ENCODE results near the gene CDK5RAP2. TPM values are rescaled to one million over a fixed set of nuclear protein-coding genes. Genes with fewer than 3 reads are reported as not detected.
"Not testable (repeated sequence)": the region's sequence is repeated elsewhere in the genome, so short reads cannot be mapped to it uniquely, and the experiment has no call there.

CDK5RAP2 gene
- total RNA-seq, 1 donor from 2014 or later, result 75.4 TPM

DNA sequence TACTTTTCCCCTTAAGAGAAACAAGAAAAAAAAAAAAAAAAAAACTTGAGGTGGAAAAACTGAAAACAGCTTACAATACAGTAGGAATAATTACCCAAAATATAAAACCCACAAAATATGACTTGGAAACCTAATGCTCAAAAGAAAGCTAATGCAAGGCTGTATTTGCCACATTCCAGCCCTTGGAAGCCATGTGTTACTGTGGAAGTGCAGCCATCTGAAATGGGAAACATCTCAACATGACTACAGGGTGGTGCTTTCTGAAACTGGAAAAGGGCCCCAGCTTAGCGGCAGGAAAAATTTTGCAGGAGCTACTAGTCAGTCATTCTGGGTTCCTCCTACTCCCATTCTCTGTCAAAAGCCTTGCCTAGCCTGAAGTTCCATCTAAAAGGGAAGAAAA lies 20.4 kb downstream of the CDK5RAP2 start:
- DNase-seq (ENCODE audit: missing footprints) (no peak), ATAC-seq (no peak)
- intact Hi-C loops (cut with DNase I), result no loop called here

DNA sequence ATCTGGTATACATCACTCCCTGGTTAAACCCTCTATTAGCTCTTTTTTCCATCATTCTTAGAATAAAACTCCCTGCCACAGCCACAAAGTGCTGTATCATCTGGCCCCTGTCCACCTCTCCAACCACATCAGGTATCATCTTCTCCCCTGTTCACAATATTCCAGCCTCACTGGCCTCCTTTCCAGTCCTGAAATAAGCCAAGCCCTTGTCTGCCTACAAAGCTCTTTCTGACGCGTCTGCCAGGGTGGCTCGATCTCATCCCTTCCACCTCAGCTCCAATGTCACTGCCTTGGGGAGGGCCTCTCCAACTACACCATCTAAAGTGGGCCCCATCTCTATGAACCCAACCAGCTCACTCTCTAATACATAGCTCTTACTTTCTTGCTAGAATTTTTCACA lies 21.5 kb downstream of the CDK5RAP2 start:
- ATAC-seq (no peak), DNase-seq (ENCODE audit: missing footprints) (no peak)
- intact Hi-C loops (cut with DNase I), result no loop called here

DNA sequence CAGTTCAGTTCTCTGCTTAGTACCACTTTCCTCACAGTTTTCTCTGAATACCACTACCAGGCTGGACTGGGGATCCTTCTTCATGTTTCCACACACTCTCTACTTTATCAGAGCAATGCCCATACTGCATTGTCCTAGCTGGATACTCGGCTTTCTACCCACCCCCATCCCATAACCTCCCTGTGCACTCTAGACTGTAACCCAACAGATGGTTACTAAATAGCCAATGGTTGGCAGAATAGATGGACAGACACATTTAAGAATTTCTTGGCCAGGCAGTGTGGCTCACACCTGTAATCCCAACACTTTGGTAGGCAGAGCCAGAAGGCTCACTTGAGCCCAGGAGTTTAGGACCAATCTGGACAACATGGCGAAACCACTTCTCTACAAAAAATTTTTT lies 22.8 kb downstream of the CDK5RAP2 start:
- intact Hi-C loops (cut with DNase I), result no loop called here
- DNase-seq (ENCODE audit: missing footprints) (no peak), ATAC-seq (no peak)

DNA sequence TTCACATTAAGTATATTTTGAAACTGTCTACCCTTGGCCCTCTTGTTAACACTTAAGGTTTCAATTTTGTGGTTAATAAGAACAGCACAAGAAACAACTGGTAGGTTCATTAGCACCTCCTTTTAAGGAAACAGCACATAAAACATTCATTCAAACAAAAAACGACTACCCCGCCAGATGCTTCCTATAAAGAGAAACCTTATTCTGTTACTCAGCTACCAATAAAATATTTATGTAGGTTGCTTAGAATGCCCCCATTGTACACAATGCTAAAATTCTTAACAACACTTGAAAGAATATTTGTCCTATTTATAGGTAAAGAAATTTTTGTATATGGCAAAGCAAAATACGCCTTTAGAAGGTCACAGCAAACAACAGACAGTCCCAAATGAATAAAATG lies 23.2 kb downstream of the CDK5RAP2 start:
- intact Hi-C loops (cut with DNase I), result no loop called here
- ATAC-seq (no peak), DNase-seq (ENCODE audit: missing footprints) (no peak)

DNA sequence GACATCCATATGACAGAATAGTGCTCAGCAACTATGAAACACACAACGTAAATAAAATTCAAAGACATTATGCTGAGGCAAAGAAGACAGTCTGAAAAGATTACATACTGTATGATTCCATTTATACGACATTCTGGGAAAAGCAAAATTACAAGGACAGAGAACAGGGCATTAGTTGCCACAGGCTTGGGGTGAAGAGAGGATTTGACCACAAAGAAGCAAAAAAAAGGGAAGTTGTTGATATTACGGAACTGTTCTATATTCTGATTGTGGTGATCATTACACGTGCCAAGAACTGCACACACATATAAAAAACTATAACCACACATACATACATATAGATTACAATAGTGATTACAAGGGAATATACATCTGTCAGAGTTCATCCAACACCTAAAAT lies 24.1 kb downstream of the CDK5RAP2 start:
- ATAC-seq (no peak), DNase-seq (ENCODE audit: missing footprints) (no peak)
- intact Hi-C loops (cut with DNase I), result no loop called here

DNA sequence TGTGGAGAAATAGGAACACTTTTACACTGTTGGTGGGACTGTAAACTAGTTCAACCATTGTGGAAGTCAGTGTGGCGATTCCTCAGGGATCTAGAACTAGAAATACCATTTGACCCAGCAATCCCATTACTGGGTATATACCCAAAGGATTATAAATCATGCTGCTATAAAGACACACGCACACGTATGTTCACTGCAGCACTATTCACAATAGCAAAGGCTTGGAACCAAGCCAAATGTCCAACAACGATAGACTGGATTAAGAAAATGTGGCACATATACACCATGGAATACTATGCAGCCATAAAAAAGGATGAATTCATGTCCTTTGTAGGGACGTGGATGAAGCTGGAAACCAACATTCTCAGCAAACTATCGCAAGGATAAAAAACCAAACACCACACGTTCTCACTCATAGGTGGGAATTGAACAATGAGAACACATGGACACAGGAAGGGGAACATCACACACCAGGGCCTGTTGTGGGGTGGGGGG lies 27.7 kb downstream of the CDK5RAP2 start:
- intact Hi-C loops (cut with DNase I); DNase-seq (ENCODE audit: missing footprints); ATAC-seq: not testable (repeated sequence)

DNA sequence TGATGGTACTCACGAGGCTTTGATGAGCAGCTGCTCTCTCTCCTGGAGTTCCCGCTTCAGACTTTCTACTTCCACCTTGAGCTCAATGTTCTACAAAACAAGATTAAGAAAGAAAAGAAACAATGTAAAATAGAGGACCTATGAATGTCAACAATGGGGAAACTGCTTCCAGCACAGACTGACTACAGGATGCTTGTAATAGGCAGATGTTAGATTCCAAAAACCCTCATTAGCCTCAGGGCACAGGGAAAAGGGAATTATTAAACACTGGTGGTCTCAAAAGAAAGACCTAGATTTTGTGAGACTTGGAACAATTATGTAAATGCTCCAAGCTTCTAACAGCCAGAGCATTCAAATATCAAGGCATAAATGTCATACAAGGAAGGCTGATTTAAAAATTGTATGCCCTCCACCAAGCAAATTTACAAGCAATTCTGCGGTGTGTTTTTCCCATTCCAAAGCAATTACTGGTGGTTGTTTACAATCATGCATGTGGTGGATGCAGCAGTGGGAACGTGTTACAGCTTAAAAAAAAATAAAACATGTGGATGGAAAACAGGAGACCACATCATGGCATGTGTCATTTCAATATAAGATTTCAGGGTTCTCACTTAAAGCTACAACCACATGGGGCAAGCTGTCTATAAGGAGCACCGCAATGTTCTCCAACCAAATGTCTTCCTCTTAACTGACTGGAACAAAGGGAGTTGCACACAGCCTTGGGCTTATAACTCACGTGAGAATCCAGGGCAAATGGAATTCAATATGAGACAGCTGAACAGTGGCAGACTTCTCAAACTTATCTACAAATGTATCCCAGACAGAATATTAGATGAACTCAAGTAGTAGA lies 34.0 kb downstream of the CDK5RAP2 start:
- ATAC-seq, result no peak
- intact Hi-C loops (cut with DNase I), result no loop called here
- DNase-seq (ENCODE audit: missing footprints), result no peak

DNA sequence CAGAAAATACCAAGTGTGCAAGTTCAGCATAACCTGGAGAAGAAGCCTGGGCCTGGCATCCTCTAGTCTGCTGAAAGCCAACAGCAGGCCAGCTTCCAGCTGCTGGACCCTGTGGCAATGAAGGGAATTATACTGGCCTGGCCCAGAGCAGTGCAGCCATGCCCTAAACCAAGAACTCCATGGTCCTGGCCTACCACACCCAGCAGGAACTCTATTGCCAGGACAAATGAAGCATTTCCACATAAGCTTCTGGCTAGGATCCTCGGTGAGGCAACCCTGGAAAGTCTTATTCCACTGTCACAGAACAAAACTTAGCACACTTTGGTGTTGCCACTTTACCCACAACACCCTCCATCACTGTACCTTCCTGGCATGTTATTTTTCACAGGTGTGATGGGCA lies 35.5 kb downstream of the CDK5RAP2 start:
- DNase-seq (ENCODE audit: missing footprints) (no peak), ATAC-seq (no peak)
- intact Hi-C loops (cut with DNase I), result no loop called here

DNA sequence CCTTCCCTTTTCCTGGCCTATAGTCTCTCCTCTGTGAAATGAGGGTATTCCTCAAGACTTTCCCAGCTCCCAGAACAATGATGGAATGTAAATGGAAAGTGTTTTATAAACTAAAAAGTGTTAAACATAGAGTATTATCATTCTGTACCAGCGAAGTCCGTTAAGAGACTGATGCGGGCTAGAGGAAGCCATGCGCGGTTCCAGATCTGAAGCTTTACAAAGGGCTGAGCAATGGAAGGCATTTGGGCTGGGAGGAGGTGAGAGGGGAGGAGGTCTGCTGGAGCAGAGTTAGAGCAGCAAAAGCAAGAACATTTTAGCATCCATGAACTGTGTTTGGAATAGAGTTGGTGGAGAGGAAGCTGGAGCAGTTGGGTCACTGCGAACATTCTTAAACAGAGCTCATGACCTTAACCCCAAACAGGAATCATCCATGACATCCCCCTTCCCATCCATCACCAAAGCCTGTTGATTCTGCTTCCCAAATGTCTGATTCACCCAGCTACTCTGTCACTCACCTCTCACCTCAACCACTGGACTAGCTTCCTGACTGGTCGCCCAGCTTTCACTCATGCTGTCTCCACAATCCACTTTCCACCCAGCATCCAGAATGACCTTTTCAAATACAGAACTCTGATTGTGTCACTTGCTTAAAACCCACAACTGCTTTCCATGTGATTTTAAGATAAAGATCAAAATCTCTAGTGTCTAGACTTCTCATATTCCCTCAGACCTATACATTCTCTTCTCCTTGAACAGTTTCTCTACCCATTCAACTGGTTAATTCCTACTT lies 37.1 kb downstream of the CDK5RAP2 start:
- DNase-seq (ENCODE audit: missing footprints) (no peak), ATAC-seq (no peak)
- intact Hi-C loops (cut with DNase I), result no loop called here

DNA sequence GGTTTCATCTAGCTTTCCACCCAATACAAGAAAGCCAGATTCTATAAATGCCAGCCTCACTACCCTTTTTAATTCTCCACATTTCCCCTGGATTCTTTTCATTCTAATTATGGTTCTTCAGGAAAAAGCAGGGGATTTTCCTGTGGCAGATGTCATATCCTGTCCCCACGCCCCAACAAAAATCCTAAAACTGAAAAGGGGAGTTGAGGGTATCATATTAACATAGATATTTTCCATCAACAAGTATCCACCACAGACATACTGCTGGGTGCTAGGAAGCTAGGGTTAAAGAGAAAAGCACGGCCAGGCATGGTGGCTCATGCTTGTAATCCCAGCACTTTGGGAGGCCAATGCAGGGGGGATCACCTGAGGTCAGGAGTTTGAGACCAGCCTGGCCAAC lies 38.0 kb downstream of the CDK5RAP2 start:
- ATAC-seq (no peak), DNase-seq (ENCODE audit: missing footprints) (no peak)
- intact Hi-C loops (cut with DNase I), result no loop called here

DNA sequence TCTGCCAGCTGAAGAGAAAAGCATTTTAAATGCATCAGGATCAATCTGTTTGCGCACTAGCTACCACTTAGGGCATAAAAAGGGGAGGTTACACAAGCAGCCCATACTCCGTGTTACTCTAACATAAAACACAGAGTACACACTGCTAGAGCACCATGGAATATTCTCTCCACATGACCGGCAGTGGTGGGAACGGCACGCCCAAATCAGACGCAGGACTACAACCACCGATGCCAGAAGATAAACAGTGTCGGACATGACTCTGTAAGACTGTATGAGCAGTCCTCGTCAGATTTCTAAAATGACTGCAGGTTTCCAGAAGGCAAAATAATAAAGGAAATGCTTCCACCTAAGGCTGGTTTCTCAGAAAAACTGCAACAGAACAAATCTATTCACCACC lies 40.0 kb downstream of the CDK5RAP2 start:
- no peak for ATAC-seq

DNA sequence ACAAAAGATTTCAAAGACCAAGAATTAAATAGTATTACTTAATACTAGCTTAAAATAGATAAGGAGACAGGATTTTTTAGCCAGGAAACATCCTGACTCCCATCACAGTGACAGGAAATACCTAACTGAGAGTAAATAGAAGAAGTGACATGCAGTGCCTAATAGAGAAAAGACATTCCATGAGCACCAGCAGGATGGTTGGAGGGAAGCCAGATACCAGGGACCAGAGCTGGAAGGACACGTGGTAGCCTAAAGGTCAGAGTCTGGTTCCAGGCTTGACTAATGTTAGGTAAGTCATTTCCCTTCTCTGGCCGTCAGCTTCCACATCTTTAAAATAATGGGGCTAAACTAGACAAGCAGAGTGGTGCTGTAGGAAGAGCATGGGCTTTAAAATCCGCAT lies 41.6 kb downstream of the CDK5RAP2 start:
- intact Hi-C loops (cut with DNase I), result no loop called here
- no peak for ATAC-seq
- DNase-seq (ENCODE audit: missing footprints), result no peak

More for the DNA sequence above, 40.0 kb downstream of the CDK5RAP2 start:
- DNase-seq (ENCODE audit: missing footprints), result no peak
- intact Hi-C loops (cut with DNase I), result no loop called here

DNA sequence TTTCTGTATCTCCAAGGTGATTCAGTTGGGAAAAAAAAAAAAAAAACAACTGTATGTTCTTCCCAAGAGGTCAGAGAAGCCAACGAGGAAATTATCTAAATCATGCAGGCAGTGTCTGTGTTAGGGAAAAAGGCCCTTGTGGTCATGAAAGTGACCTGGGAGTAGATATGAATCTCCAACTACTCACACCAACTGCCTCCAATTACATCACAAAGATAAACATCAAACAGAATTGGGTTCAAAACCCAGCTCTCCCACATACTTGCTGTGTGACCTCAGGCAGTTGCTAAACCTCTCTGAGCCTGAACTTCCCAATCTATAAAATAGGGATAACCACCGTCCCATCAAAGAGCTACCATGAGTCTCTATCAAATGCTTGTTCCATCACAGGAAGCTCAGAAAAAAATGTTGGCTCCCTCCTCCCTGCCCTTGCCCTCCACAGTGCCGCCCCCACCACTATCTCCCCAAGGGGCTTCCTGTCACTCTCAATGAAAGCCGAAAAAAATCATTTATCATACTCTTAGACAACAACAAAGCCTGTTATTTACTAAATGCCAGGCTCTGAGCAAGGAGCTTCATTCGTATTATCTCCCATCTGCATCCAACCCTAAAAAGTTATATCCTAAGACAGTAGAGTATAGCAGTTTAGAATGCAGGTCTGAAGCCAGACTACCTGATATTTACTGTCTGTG lies 42.9 kb downstream of the CDK5RAP2 start:
- intact Hi-C loops (cut with DNase I), result no loop called here
- ATAC-seq (no peak), DNase-seq (ENCODE audit: missing footprints) (no peak)

DNA sequence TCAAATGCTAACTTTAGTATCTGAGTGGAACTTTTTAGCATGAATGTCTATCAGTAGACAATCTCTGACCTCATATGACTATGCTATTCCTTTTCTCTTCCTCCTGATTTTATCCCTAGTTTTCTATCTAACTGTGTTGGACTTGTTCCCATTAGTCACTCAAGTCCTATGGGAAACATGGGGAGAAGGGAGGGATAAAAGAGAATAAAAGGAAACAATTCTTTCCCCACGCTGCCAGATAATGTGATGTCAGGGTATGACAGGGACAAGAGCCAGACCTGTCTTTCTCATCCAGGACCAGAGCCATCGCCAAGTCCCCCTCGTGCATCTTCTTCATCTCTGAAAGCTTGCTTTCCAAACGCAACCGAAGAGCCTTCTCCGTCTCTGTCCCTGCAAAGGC lies 43.9 kb downstream of the CDK5RAP2 start:
- no peak for ATAC-seq
- DNase-seq (ENCODE audit: missing footprints), result no peak
- intact Hi-C loops (cut with DNase I), result no loop called here

DNA sequence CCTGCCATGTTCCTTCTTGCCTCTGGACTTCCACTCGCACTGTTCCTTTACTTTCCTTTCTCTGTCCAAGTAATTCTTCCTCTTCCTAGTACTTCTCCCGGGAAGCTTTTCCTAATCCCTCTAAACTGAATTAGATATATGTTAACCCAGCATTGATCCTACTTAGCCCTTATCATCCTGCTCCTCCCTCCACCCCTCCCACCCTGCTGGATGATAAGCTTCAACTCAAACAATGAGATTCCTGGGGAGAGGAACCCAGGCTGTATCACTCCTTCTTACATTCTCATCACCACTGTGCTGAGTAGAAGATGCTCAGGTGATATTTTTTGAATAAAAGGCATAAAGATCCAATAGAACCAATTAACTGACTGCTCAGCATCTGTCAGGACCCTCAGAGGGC lies 45.7 kb downstream of the CDK5RAP2 start:
- DNase-seq (ENCODE audit: missing footprints) (no peak), ATAC-seq (no peak)
- intact Hi-C loops (cut with DNase I), result no loop called here

DNA sequence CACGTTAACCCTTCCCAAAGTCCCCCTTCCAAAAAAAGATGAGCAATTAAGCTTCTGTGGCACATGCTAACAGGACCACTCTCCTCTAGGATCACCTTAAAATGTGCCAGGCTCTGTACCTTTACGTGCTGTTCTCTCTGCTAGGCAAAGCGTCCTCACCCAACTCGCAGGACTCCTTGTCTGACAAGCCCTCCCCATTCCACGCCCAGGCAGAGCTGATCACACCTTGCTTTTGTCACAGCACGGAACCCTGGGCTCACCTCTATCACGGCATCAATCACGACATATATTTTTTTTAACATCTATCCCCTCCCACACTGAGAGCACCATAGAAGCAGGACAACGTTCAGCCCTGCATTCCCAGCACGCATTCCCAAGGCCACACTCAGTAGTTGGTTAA lies 47.1 kb downstream of the CDK5RAP2 start:
- no peak for ATAC-seq
- intact Hi-C loops (cut with DNase I), result no loop called here
- no peak for DNase-seq (ENCODE audit: missing footprints)

DNA sequence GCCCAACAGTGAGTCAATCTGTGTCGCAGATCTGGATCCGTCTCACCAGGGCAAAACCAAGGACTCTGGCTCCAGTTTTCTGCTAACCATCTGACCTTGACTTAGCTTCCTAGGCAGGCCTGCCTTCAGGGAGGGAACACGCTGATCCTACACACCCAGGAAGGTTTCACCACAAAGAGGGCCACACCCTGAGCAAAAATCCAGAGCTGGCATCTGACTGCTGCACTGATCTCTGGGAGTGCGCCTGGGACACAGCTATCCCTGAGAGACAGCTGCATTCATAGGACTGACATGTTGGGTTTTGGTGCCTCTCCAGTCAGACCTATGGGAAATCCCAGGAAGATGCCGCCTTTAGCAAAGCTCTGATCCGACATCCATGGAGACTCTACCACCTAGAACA lies 47.5 kb downstream of the CDK5RAP2 start:
- DNase-seq (ENCODE audit: missing footprints) (no peak), ATAC-seq (peak; percentile 86)
- intact Hi-C loops (cut with DNase I), result no loop called here

DNA sequence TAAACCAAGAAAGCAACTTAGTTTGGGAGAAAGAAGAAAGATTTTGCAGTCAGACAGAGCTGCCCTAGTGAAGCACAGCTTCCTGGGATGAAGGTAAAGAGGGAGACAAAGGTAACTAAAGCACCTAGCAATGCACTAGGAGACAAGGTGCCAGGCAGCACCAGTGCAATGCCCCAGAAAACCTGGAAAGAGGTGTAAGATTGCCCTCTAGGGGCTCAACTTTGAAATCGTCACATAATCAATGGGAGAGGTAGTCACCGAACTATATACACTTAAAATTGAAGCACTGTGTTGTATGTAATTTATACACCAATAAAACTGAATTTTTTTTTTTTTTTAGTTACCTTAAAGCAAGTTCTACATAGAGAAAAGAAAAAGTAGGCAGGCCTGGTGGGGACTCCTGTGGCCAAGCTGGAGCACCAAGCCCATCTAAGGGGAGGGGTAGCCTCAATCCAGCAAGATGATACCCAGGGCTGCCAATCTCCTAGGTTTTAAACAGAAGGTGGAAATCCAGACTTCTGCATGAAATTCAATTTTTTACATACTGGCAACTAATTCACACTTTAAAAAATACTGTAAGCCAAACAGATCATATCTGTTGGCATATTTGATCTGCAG lies 48.2 kb downstream of the CDK5RAP2 start:
- DNase-seq (ENCODE audit: missing footprints), result no peak
- intact Hi-C loops (cut with DNase I), result no loop called here
- ATAC-seq, result peak; percentile 64

DNA sequence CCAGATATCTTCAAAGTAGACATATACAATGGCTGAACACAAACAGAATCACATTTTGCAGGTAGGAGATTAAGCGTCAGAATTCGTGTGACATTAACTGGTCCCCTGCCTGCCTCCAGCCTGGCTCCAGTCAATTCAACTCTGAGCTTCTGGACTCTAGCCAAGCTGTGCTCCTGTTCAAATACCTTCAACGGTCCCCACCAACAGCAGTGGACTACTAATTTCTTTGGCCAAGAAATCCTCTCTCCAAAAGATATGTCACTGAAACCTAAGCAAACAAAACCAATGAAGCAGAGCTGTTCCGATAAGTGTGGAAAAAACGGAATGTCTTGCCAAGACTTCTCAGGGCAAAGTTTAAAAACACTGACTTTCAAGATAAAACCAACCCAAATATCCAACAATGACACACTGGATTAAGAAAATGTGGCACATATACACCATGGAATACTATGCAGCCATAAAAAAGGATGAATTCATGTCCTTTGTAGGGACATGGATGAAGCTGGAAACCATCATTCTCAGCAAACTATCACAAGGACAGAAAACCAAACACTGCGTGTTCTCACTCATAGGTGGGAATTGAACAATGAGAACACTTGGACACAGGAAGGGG lies 49.6 kb downstream of the CDK5RAP2 start:
- ATAC-seq; DNase-seq (ENCODE audit: missing footprints); intact Hi-C loops (cut with DNase I): not testable (repeated sequence)
